KG1 (cell line): Measurements from ENCODE around the gene PBX1.
"Not testable (repeated sequence)": the region's sequence is repeated elsewhere in the genome, so short reads cannot be mapped to it uniquely, and the experiment has no call there.

Experiments used
- DNase-seq: peaks from one replicate; lab custom pipeline; 2025; lab: John Stamatoyannopoulos, UW

PBX1 gene

GRCh38 chr1:164590592-164590991 lies 31.6 kb downstream of the PBX1 start:
- no peak for DNase-seq

GRCh38 chr1:164591858-164592257 lies 32.9 kb downstream of the PBX1 start:
- DNase-seq: no peak

GRCh38 chr1:164592634-164593033 lies 33.6 kb downstream of the PBX1 start:
- no peak for DNase-seq

- no peak for DNase-seq
These were observed 36.2 kb downstream of the PBX1 start for GRCh38 chr1:164595212-164595611.

GRCh38 chr1:164596172-164596571 lies 37.2 kb downstream of the PBX1 start:
- no peak for DNase-seq

GRCh38 chr1:164598719-164599118 lies 39.7 kb downstream of the PBX1 start:
- no peak for DNase-seq

GRCh38 chr1:164599272-164599671 lies 40.3 kb downstream of the PBX1 start:
- no peak for DNase-seq

GRCh38 chr1:164601399-164602100 lies 42.6 kb downstream of the PBX1 start:
- no peak for DNase-seq

GRCh38 chr1:164602101-164602422 lies 43.1 kb downstream of the PBX1 start:
- no peak for DNase-seq

GRCh38 chr1:164602480-164603093 lies 43.6 kb downstream of the PBX1 start:
- no peak for DNase-seq

- not testable (repeated sequence) for DNase-seq
These were observed 44.8 kb downstream of the PBX1 start for GRCh38 chr1:164603805-164604204.

GRCh38 chr1:164604541-164604940 lies 45.6 kb downstream of the PBX1 start:
- no peak for DNase-seq

- DNase-seq: no peak
These were observed 46.5 kb downstream of the PBX1 start for GRCh38 chr1:164605254-164606091.

- no peak for DNase-seq
These were observed 48.4 kb downstream of the PBX1 start for GRCh38 chr1:164607351-164607750.

GRCh38 chr1:164608651-164609057 lies 49.7 kb downstream of the PBX1 start:
- DNase-seq: no peak

- no peak for DNase-seq
These were observed 50.1 kb downstream of the PBX1 start for GRCh38 chr1:164609089-164609488.

GRCh38 chr1:164610538-164611222 lies 51.7 kb downstream of the PBX1 start:
- no peak for DNase-seq

GRCh38 chr1:164611754-164612642 lies 53.0 kb downstream of the PBX1 start:
- DNase-seq: no peak

GRCh38 chr1:164613176-164613575 lies 54.2 kb downstream of the PBX1 start:
- DNase-seq: no peak

GRCh38 chr1:164614316-164614715 lies 55.3 kb downstream of the PBX1 start:
- no peak for DNase-seq

- no peak for DNase-seq
These were observed 58.6 kb downstream of the PBX1 start for GRCh38 chr1:164617377-164618201.
